ENCODE measurements around the gene RFESD. TPM values are rescaled to one million over a fixed set of nuclear protein-coding genes. Genes with fewer than 3 reads are reported as not detected.

RFESD gene
- total RNA-seq, 1 experiment from 2014 or later, result 2.2 TPM

- Histone ChIP-seq H3K27me3 (ENCODE audit: control insufficient read depth, insufficient read depth, low read length) (no peaks in the 10 kb centered on the region), H3K4me1 (ENCODE audit: control insufficient read depth, insufficient read depth, low read length) (peaks cover 10% of the 10 kb centered on the region), H3K27ac (ENCODE audit: low read length) (peak overlapping the region; percentile 86), H3K4me3 (ENCODE audit: low read depth in 2 of 2, low read length in 2 of 2) (peak overlapping the region in 1 of 2 experiments; percentile 73; a peak in 2 of 4 replicates), H3K36me3 (ENCODE audit: control insufficient read depth, insufficient read depth, low read length) (no peaks in the 10 kb centered on the region), H3K9me3 (ENCODE audit: control insufficient read depth, insufficient read depth, low read depth, low read length) (no peaks in the 10 kb centered on the region)
- TF ChIP-seq, protein P1, sequence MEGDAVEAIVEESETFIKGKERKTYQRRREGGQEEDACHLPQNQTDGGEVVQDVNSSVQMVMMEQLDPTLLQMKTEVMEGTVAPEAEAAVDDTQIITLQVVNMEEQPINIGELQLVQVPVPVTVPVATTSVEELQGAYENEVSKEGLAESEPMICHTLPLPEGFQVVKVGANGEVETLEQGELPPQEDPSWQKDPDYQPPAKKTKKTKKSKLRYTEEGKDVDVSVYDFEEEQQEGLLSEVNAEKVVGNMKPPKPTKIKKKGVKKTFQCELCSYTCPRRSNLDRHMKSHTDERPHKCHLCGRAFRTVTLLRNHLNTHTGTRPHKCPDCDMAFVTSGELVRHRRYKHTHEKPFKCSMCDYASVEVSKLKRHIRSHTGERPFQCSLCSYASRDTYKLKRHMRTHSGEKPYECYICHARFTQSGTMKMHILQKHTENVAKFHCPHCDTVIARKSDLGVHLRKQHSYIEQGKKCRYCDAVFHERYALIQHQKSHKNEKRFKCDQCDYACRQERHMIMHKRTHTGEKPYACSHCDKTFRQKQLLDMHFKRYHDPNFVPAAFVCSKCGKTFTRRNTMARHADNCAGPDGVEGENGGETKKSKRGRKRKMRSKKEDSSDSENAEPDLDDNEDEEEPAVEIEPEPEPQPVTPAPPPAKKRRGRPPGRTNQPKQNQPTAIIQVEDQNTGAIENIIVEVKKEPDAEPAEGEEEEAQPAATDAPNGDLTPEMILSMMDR (IDR thresholded peaks at IDR 0.05), result no peak
- TF ChIP-seq REST (IDR thresholded peaks at IDR 0.05; ENCODE audit: insufficient read depth in 1 of 2, low read depth in 2 of 2, low read length in 1 of 2), result no peak
- TF ChIP-seq SIN3A (IDR thresholded peaks at IDR 0.05; ENCODE audit: borderline replicate concordance, insufficient read depth, low read depth, low read length), result no peak
- no peak for TF ChIP-seq TCF7L2 (IDR thresholded peaks at IDR 0.05; ENCODE audit: low read depth, low read length)
- ATAC-seq, result no peak
- BruUV-seq (replicated peaks), result TSS peak; percentile 63
- DNase-seq (ENCODE audit: low read depth, low spot score), result no peak
- in situ Hi-C loops (cut with HindIII; ENCODE audit: low pct_unique_long_range_greater_than_20kb, low sequenced_read_pairs) (no loop called here), intact Hi-C loops (cut with micrococcal nuclease; ENCODE audit: unreplicated experiment) (loop anchor here (10.0 kb wide), 1 partner anchor 64 kb away; the partner anchor contains the start of genes ARSK and SKIC3)
- ChIA-PET CTCF (no interaction called here), POLR2A (no interaction called here)
These were observed 27.5 kb upstream of the RFESD start for GRCh38 chr5:95619096-95619495.

GRCh38 chr5:95619514-95620029 is 27.0 kb upstream of the RFESD start:
- in situ Hi-C loops (cut with HindIII; ENCODE audit: low pct_unique_long_range_greater_than_20kb, low sequenced_read_pairs) (no loop called here), intact Hi-C loops (cut with micrococcal nuclease; ENCODE audit: unreplicated experiment) (loop anchor here (10.0 kb wide), 1 partner anchor 65 kb away; the partner anchor contains the start of genes ARSK and SKIC3)
- no peak for DNase-seq (ENCODE audit: low read depth, low spot score)
- Histone ChIP-seq H3K4me1 (ENCODE audit: control insufficient read depth, insufficient read depth, low read length) (peaks cover 10% of the 10 kb centered on the region), H3K9me3 (ENCODE audit: control insufficient read depth, insufficient read depth, low read depth, low read length) (no peaks in the 10 kb centered on the region), H3K27me3 (ENCODE audit: control insufficient read depth, insufficient read depth, low read length) (no peaks in the 10 kb centered on the region), H3K36me3 (ENCODE audit: control insufficient read depth, insufficient read depth, low read length) (no peaks in the 10 kb centered on the region), H3K27ac (ENCODE audit: low read length) (peak overlapping the region; percentile 86), H3K4me3 (ENCODE audit: low read depth in 2 of 2, low read length in 2 of 2) (peak overlapping the region; percentile 57 to 73)
- POLR2A ChIA-PET, result no interaction called here
- ATAC-seq, result peak; percentile 8
- TF ChIP-seq POLR2AphosphoS5 (IDR thresholded peaks at IDR 0.05; ENCODE audit: low read depth, low read length), result no peak
- TF ChIP-seq, protein P1 (IDR thresholded peaks at IDR 0.05), result no peak
- no peak for TF ChIP-seq TCF7L2 (IDR thresholded peaks at IDR 0.05; ENCODE audit: low read depth, low read length)
- no peak for TF ChIP-seq REST (IDR thresholded peaks at IDR 0.05; ENCODE audit: insufficient read depth in 1 of 2, low read depth in 2 of 2, low read length in 1 of 2)
- no peak for TF ChIP-seq SIN3A (IDR thresholded peaks at IDR 0.05; ENCODE audit: borderline replicate concordance, insufficient read depth, low read depth, low read length)
- CTCF ChIA-PET, result no interaction called here
- no TSS peak for BruUV-seq (replicated peaks)

Data from Panc1 (cell line).